K562 (cell line): ENCODE measurements around the gene C1QTNF8. TPM values are rescaled to one million over a fixed set of nuclear protein-coding genes. Genes with fewer than 3 reads are reported as not detected.
A peak's percentile ranks its signal among the peaks of the same experiment; 100 is the strongest.

ENCODE experiments used
- ESRRA ChIP-seq: fragments of 450-650 bp; IDR thresholded peaks from 2 replicates; pipeline ENCODE4 v1.6.1; 2014; ENCODE audit warnings: low read depth, mild to moderate bottlenecking, moderate library complexity, borderline replicate concordance
- KDM1A ChIP-seq, 2 experiments: fragments of 450-650 bp; IDR thresholded peaks; 2 replicates each; pipeline ENCODE4 v1.6.1; 2016; ENCODE audit warnings: mild to moderate bottlenecking in 2 of 2
- SMAD4 ChIP-seq: fragments of 250-450 bp; sonication (Bioruptor Pico); conservative IDR thresholded peaks from 2 replicates; pipeline ENCODE4 v1.8.0; 2021; ENCODE audit warnings: inconsistent platforms, mild to moderate bottlenecking, moderate library complexity
- ZNF197 ChIP-seq: fragments of 200-800 bp; sonication (Bioruptor generic); IDR thresholded peaks from 2 replicates; pipeline ENCODE4 v1.6.1; 2016; ENCODE audit warnings: low read depth, missing genetic modification characterization, missing compliant biosample characterization
- polyA plus RNA-seq, 8 experiments: library from polyadenylated mRNA; depleted of rRNA in 4 of 8; stranded (reverse) in 5 of 8; unstranded in 3 of 8; fragments of >200 nt; fragmentation: Nextera tagmentation in 2 of 8; fragmentation: Illumina TruSeq in 1 of 8; extraction: Ambion mirVana in 2 of 8; extraction: Trizol in 1 of 8; gene quantifications; 2 replicates each; pipeline versions ENCODE4 v1.2.1 to v1.2.3, GENCODE V29; 2011 to 2014; ENCODE audit warnings: inconsistent platforms in 1 of 8, missing spikeins in 1 of 8
- total RNA-seq, 7 experiments: library from RNA; depleted of rRNA in 6 of 7; stranded (reverse); fragments of >200 nt in 6 of 7; fragmentation: Illumina TruSeq in 2 of 7; extraction: Trizol in 2 of 7; gene quantifications; 2 replicates each; pipeline versions ENCODE4 v1.2.1 to v1.2.3, GENCODE V29; 2011 to 2021; ENCODE audit warnings: low replicate concordance in 1 of 7
- TF ChIP-seq, protein P1 (sequence below), 2 experiments: fragments of 450-650 bp; formaldehyde crosslinking in 1 of 2; IDR thresholded peaks; 2 replicates each; pipeline versions ENCODE4 v1.4.0 to v1.6.1; 2014 to 2020; ENCODE audit warnings: mild to moderate bottlenecking in 2 of 2, borderline replicate concordance in 1 of 2, low read depth in 1 of 2
- TF ChIP-seq, protein P2 (sequence below): fragments of 200-800 bp; sonication (Bioruptor generic); IDR thresholded peaks from 2 replicates; pipeline ENCODE4 v1.6.1; 2017; ENCODE audit warnings: missing genetic modification characterization, missing compliant biosample characterization

C1QTNF8 gene
- total and polyA plus RNA-seq, 9 of the 15 experiments (the other 6 are each of a cell fraction or from before 2014, with no cell fraction given): not detected

DNA sequence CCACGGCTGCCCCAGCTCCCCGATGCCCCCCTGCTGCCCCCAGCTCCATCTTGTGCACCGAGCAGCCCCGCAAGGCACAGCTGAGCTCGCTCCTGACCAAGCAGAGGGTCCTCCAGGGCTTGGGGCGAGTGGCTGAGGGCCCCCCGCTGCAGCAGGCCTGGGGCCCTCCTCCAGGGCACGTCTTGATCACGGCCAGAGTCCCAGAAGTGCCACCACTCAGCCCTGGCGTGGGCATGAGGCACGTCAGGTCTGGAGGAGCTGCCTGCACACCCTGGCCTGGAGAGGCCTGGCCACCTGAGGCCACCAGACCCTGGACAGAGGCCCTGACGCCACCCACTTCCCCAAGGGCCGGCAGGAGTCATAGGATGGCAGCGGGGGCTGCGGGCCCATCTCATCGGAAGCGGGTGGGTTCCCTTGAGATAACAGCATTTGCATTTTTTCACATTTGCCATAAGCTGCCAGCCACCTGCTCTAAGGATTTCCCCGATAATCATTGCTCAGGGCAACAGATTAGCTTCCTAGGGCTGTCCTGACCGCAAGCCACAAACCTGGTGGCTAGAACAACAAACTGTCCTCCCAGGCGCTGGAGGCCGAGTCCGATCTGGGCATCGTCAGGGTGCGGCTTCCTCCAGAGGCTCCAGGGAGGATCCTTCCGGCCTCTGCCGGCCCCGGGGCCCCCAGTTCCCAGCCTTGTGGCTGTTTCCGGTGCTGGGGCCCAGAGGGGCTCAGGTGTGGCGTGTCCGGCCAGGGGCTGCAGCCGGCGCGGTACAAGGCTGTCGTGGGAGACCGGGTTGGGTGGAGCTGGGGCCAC, 23.9 kb upstream of the C1QTNF8 start (continued):
- TF ChIP-seq, protein P1, sequence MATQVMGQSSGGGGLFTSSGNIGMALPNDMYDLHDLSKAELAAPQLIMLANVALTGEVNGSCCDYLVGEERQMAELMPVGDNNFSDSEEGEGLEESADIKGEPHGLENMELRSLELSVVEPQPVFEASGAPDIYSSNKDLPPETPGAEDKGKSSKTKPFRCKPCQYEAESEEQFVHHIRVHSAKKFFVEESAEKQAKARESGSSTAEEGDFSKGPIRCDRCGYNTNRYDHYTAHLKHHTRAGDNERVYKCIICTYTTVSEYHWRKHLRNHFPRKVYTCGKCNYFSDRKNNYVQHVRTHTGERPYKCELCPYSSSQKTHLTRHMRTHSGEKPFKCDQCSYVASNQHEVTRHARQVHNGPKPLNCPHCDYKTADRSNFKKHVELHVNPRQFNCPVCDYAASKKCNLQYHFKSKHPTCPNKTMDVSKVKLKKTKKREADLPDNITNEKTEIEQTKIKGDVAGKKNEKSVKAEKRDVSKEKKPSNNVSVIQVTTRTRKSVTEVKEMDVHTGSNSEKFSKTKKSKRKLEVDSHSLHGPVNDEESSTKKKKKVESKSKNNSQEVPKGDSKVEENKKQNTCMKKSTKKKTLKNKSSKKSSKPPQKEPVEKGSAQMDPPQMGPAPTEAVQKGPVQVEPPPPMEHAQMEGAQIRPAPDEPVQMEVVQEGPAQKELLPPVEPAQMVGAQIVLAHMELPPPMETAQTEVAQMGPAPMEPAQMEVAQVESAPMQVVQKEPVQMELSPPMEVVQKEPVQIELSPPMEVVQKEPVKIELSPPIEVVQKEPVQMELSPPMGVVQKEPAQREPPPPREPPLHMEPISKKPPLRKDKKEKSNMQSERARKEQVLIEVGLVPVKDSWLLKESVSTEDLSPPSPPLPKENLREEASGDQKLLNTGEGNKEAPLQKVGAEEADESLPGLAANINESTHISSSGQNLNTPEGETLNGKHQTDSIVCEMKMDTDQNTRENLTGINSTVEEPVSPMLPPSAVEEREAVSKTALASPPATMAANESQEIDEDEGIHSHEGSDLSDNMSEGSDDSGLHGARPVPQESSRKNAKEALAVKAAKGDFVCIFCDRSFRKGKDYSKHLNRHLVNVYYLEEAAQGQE (IDR thresholded peaks at IDR 0.05; ENCODE audit: borderline replicate concordance): 0 out of 2 replicates have a peak, but pooled peaks have one; percentile 11
- TF ChIP-seq, protein P1 (CRISPR knock-in tag; IDR thresholded peaks at IDR 0.05; ENCODE audit: low read depth): no peak
- TF ChIP-seq KDM1A (IDR thresholded peaks at IDR 0.05) (0 out of 4 replicates have a peak, but pooled peaks of 1 of the 2 experiments have one; percentile 24), ESRRA (peak; percentile 42; the same call in 1 of the 2 replicates), ZNF197 (CRISPR knock-in tag) (no peak), SMAD4 (CRISPR knock-in tag) (no peak)
- TF ChIP-seq, protein P2, sequence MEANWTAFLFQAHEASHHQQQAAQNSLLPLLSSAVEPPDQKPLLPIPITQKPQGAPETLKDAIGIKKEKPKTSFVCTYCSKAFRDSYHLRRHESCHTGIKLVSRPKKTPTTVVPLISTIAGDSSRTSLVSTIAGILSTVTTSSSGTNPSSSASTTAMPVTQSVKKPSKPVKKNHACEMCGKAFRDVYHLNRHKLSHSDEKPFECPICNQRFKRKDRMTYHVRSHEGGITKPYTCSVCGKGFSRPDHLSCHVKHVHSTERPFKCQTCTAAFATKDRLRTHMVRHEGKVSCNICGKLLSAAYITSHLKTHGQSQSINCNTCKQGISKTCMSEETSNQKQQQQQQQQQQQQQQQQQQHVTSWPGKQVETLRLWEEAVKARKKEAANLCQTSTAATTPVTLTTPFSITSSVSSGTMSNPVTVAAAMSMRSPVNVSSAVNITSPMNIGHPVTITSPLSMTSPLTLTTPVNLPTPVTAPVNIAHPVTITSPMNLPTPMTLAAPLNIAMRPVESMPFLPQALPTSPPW (CRISPR knock-in tag): peak; percentile 31; the same call in 1 of the 2 replicates
